ENCODE data around the gene SLC5A3. TPM values are rescaled to one million over a fixed set of nuclear protein-coding genes. Genes with fewer than 3 reads are reported as not detected.
A peak's percentile ranks its signal among the peaks of the same experiment; 100 is the strongest.

SLC5A3 gene
- polyA plus RNA-seq, 3 donors: 1.2 to 3.3 (median 1.6) TPM

DNA sequence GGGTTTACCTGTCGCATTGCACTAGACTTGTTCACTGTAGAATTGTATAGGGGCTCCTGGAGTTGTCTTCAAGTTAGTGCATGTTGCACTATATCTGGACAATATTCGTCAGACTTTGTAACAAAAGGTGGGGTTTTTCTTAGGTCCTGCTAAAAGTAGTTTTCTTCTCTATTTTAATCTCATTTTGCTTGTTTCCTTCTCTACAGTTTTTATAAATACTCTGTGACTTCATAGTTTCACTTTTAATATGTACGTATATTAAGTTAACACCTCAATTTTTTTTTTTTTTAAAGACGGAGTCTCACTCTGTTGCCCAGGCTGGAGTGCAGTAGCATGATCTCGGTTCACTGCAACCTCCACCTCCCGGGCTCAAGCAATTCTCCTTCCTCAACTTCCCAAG, 26.5 kb upstream of the SLC5A3 start:
- Histone ChIP-seq H3K27me3 (ENCODE audit: control insufficient read depth in 2 of 2, insufficient read depth in 2 of 2, low read length in 2 of 2) (no peaks in the 10 kb centered on the region), H3K9me3 (replicated peaks in 1 of 2; ENCODE audit: control insufficient read depth in 1 of 2, insufficient read depth in 1 of 2, low read length in 2 of 2) (no peaks in the 10 kb centered on the region), H2AFZ (ENCODE audit: insufficient read depth, low read depth, low read length, poor library complexity, severe bottlenecking) (no peak overlapping the region), H3K4me1 (ENCODE audit: control insufficient read depth in 1 of 2, insufficient read depth in 2 of 2, low read length in 2 of 2) (no peaks in the 10 kb centered on the region), H3K9ac (ENCODE audit: insufficient read depth, low read length, poor library complexity, severe bottlenecking) (no peak overlapping the region), H3K36me3 (replicated peaks in 1 of 2; ENCODE audit: control insufficient read depth in 1 of 2, insufficient read depth in 2 of 2, low read length in 2 of 2) (no peaks in the 10 kb centered on the region), H4K20me1 (ENCODE audit: insufficient read depth, low read length) (no peaks in the 10 kb centered on the region), H3K79me2 (ENCODE audit: insufficient read depth, low read length) (no peaks in the 10 kb centered on the region), H3K4me2 (replicated peaks; ENCODE audit: extremely low read depth, low read length, poor library complexity, severe bottlenecking) (no peak overlapping the region), H3K27ac (ENCODE audit: low read depth in 1 of 2, low read length in 2 of 2) (no peak overlapping the region), H3K4me3 (replicated peaks in 1 of 3; ENCODE audit: low read depth in 2 of 3, low read length in 3 of 3) (no peak overlapping the region)
- WGBS (ENCODE audit: insufficient coverage): no CpG with 5 or more reads among the region's 6 CpGs
- H3K36me3 Mint-ChIP-seq: no peaks in the 10 kb centered on the region
- intact Hi-C loops (cut with micrococcal nuclease): no loop called here
- H3K27me3 Mint-ChIP-seq (ENCODE audit: low read depth in 3 of 3): peaks cover 0 to 3% (median 3%) of the 10 kb centered on the region in 3 donors
- H3K4me3 Mint-ChIP-seq: peak overlapping the region in 1 of 2 donors; percentile 34
- H3K27ac Mint-ChIP-seq: no peak overlapping the region
- H3K4me1 Mint-ChIP-seq: peaks cover 2% of the 10 kb centered on the region
- DNase-seq: no peak
- TF ChIP-seq, protein P1, sequence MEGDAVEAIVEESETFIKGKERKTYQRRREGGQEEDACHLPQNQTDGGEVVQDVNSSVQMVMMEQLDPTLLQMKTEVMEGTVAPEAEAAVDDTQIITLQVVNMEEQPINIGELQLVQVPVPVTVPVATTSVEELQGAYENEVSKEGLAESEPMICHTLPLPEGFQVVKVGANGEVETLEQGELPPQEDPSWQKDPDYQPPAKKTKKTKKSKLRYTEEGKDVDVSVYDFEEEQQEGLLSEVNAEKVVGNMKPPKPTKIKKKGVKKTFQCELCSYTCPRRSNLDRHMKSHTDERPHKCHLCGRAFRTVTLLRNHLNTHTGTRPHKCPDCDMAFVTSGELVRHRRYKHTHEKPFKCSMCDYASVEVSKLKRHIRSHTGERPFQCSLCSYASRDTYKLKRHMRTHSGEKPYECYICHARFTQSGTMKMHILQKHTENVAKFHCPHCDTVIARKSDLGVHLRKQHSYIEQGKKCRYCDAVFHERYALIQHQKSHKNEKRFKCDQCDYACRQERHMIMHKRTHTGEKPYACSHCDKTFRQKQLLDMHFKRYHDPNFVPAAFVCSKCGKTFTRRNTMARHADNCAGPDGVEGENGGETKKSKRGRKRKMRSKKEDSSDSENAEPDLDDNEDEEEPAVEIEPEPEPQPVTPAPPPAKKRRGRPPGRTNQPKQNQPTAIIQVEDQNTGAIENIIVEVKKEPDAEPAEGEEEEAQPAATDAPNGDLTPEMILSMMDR (IDR thresholded peaks at IDR 0.05): no peak
- H3K9me3 Mint-ChIP-seq: peaks cover 0 to 4% (median 2%) of the 10 kb centered on the region in 7 donors

DNA sequence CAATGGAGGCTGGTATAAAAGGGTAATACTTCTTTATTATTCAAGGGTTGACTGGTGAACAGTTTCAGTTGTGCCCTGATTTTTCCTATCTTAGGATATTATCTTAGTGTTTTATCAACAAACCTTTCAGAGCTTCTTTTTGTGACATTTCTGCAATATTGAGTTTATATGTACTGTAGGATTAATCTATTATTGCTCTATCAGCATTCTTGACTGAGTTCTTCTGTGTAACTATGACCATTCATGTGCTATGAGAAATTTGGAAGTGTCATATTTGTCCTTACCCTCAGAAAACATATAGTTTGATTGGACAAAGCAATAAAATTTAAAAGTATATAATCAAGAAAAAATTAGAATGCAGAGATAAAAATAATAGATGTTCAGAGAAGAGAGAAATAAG, 25.5 kb upstream of the SLC5A3 start:
- H3K36me3 ChIP-seq (replicated peaks in 1 of 2; ENCODE audit: control insufficient read depth in 1 of 2, insufficient read depth in 2 of 2, low read length in 2 of 2): no peaks in the 10 kb centered on the region
- H3K27ac Mint-ChIP-seq: no peak overlapping the region

More for the DNA sequence above, 25.5 kb upstream of the SLC5A3 start:
- no peaks in the 10 kb centered on the region for H3K4me1 ChIP-seq (ENCODE audit: control insufficient read depth in 1 of 2, insufficient read depth in 2 of 2, low read length in 2 of 2)
- H3K4me3 Mint-ChIP-seq: no peak overlapping the region
- H4K20me1 ChIP-seq (ENCODE audit: insufficient read depth, low read length): no peaks in the 10 kb centered on the region
- no peaks in the 10 kb centered on the region for H3K36me3 Mint-ChIP-seq
- intact Hi-C loops (cut with micrococcal nuclease): no loop called here
- no peaks in the 10 kb centered on the region for H3K27me3 ChIP-seq (ENCODE audit: control insufficient read depth in 2 of 2, insufficient read depth in 2 of 2, low read length in 2 of 2)
- no peak for DNase-seq
- no peak overlapping the region for H3K4me3 ChIP-seq (replicated peaks in 1 of 3; ENCODE audit: low read depth in 2 of 3, low read length in 3 of 3)
- H2AFZ ChIP-seq (ENCODE audit: insufficient read depth, low read depth, low read length, poor library complexity, severe bottlenecking): no peak overlapping the region
- no peaks in the 10 kb centered on the region for H3K79me2 ChIP-seq (ENCODE audit: insufficient read depth, low read length)
- peaks cover 0 to 3% (median 0%) of the 10 kb centered on the region in 3 donors for H3K27me3 Mint-ChIP-seq (ENCODE audit: low read depth in 3 of 3)
- H3K4me1 Mint-ChIP-seq: peaks cover 2% of the 10 kb centered on the region
- no peaks in the 10 kb centered on the region for H3K9me3 ChIP-seq (replicated peaks in 1 of 2; ENCODE audit: control insufficient read depth in 1 of 2, insufficient read depth in 1 of 2, low read length in 2 of 2)
- H3K27ac ChIP-seq (ENCODE audit: low read depth in 1 of 2, low read length in 2 of 2): no peak overlapping the region
- H3K9me3 Mint-ChIP-seq: peaks cover 0 to 4% (median 2%) of the 10 kb centered on the region in 7 donors
- TF ChIP-seq, protein P1 (IDR thresholded peaks at IDR 0.05): no peak
- no peak overlapping the region for H3K9ac ChIP-seq (ENCODE audit: insufficient read depth, low read length, poor library complexity, severe bottlenecking)
- no peak overlapping the region for H3K4me2 ChIP-seq (replicated peaks; ENCODE audit: extremely low read depth, low read length, poor library complexity, severe bottlenecking)

Measured in CD14-positive monocyte (primary cell).